Omental fat pad (tissue), 4 donors: Measurements from ENCODE around the gene TTC28. TPM values are rescaled to one million over a fixed set of nuclear protein-coding genes. Genes with fewer than 3 reads are reported as not detected.

Experiments
- ATAC-seq: fragments of 150-250 bp; one replicate; pipeline ENCODE4 v1.9.1; 2016; ENCODE audit warnings: mild to moderate bottlenecking, moderate library complexity; ENCODE audit not compliant: low FRiP score
- DNase-seq: peaks from one replicate; pipeline ENCODE4 v3.0.0-alpha.2; 2019; ENCODE audit warnings: low spot score
- total RNA-seq, 4 donors: library from RNA; depleted of rRNA; stranded (reverse); fragments of >200 nt; gene quantifications; one replicate each; pipeline ENCODE4 v1.1.0, GENCODE V29; 2016
- TF ChIP-seq, protein P1 (sequence below), 3 donors: fragments of 450-650 bp; IDR thresholded peaks; one replicate each; pipeline ENCODE4 v1.5.1; 2016 to 2017; ENCODE audit warnings: antibody characterized with exemption in 3 of 3, mild to moderate bottlenecking in 3 of 3, moderate library complexity in 2 of 3

Gene TTC28
- total RNA-seq, 4 donors from 2014 or later, result 28.6 to 103 (median 50.6) TPM

DNA sequence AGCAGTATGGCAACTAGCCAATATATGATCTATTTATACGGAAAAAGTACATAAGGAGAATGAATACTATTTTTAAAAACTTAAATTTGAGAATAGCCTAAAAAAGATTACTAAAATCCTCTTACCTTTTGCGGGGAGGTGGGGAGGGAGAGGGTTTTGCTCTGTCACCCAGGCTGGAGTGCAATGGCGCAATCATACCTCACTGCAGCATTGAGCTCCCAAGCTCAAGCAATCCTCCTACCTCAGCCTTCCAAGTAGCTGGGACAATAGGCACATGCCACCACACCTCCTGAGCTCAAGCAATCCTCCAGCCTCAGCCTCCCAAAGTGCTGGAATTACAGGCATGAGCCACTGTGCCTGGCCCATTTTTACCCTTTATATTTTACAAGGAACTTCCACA is 82.0 kb downstream of the TTC28 start:
- no peak for ATAC-seq
- DNase-seq, result no peak

DNA sequence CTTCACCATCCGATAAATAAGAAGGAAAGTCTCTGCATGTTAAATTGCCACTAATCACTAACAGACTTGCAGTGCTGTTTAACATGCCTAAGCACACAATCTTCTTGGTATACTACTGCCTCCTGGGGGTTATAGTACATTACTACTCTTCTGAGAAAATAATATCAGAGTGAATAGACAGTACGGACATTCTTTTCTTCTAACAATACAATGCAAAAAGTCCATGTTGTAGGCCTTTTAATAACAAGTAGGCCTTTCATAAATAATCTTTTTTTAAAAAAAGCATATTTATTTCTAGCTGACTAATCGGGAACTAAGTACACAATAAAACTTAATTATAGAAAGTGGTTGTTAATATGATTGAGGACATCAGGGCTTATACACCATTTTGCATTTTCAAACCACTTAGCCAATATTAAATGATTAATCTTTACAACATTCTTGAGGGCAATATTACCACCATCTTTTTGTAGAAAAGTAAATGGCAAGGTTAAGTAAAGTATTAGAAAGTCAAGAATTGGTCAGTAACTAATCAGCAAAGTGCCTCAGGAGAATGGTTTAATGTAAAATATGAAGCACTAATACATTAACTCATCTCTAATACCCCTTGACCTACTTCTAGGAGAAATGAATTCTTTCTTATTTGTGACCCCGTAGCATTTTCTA is 84.7 kb downstream of the TTC28 start:
- TF ChIP-seq, protein P1, sequence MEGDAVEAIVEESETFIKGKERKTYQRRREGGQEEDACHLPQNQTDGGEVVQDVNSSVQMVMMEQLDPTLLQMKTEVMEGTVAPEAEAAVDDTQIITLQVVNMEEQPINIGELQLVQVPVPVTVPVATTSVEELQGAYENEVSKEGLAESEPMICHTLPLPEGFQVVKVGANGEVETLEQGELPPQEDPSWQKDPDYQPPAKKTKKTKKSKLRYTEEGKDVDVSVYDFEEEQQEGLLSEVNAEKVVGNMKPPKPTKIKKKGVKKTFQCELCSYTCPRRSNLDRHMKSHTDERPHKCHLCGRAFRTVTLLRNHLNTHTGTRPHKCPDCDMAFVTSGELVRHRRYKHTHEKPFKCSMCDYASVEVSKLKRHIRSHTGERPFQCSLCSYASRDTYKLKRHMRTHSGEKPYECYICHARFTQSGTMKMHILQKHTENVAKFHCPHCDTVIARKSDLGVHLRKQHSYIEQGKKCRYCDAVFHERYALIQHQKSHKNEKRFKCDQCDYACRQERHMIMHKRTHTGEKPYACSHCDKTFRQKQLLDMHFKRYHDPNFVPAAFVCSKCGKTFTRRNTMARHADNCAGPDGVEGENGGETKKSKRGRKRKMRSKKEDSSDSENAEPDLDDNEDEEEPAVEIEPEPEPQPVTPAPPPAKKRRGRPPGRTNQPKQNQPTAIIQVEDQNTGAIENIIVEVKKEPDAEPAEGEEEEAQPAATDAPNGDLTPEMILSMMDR (IDR thresholded peaks at IDR 0.05), result no peak
- DNase-seq, result no peak
- ATAC-seq, result no peak

More for the DNA sequence above, 82.0 kb downstream of the TTC28 start:
- TF ChIP-seq, protein P1 (IDR thresholded peaks at IDR 0.05), result no peak

DNA sequence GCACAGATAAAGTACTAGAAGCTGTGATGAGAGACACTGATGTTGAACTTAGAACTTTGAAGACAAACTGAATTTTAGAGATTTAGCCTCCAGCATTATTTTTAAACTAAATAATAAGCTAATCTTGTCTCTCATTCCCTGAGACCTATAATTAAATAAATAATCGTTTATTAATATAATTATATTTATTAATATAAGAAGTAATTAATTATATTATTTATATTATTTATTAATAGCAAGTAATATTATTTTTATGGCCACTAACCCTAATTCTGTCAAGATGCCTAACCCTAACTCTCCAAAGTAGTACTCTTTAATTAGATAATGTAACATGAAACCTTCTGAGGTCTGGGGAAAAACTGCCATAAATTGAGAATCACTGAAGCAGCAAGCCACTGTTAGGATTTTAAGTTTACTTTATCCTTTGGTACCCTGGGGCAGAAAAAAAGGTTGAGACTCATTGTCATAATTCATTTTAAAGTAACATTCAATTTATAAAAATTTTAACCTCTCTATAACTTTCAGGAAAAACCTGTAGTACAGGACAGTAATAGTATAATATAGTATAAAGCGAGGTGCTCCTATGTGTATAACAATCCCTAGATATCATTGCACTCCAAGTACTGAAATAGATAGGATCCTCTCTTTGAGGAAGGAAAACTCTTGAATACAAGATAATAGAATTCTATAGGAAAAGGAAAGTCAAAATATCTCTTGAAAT is 85.4 kb downstream of the TTC28 start:
- ATAC-seq (no peak), DNase-seq (no peak)
- TF ChIP-seq, protein P1 (IDR thresholded peaks at IDR 0.05), result no peak

DNA sequence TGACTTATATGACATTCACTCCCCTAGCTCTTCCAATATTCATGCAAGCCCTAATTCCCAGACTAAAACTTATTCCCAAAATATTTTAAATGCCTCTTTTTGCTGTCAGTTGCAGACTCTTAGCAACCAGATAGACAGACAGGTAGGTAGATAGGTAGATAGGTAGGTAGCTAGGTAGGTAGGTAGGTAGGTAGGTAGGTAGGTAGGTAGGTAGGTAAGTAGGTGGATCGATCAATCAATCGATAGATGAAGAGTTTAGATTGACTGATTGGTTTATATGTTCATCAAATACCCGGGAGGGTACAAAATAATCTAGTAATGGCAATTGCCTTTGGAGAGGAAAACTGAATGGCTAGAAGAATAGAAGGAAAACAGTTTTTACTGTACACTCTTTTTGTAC is 86.3 kb downstream of the TTC28 start:
- ATAC-seq (no peak), DNase-seq (no peak)
- TF ChIP-seq, protein P1 (IDR thresholded peaks at IDR 0.05), result no peak

DNA sequence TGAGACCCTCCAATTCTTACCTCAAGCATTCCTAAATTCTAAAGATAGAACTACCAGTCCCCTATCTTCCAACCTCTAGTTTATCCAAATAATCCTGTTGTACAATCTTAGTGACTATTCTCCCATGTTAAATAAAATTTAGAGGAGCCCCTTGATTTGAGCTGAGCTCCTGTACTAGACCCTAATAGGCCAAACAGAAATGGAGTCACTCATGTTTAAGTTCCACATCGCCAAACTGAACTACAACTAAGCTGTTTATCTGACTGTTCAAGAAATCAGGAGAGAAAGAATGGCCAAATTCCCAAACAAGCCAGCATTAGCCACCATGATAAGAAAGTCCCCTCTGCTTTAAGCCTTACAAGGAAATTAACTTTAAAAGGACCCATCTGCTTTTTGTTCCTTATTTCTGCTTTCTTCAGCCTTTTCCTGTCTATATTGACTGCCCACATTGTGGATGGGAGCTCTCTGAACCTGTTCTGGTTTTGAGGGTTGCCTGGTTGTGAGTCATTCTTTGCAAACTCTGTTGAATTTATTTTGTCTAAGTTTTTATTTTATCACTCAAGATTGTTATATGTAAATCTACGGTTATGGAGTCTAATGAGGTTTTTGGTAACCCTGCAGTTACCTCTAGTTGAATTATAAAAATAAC is 90.4 kb downstream of the TTC28 start:
- DNase-seq (no peak), ATAC-seq (no peak)
- TF ChIP-seq, protein P1 (IDR thresholded peaks at IDR 0.05), result no peak

DNA sequence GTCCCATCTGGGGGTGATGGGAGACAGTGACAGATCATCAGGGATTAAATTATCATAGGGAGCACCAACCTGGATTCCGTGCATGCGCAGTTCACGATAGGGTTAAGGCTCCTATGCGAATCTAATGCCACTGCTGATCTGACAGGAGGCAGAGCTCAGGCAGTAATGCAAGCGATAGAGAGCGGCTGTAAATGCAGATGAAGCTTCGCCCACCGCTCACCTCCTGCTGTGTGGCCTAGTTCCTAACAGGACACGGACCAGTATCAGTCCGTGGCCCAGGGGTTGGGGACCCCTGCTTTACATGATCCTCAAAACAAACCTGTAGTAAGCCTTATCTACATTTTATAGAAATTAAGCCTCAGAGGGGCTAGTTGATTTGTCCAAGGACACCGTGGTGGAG is 94.3 kb downstream of the TTC28 start:
- TF ChIP-seq, protein P1 (IDR thresholded peaks at IDR 0.05), result no peak
- DNase-seq (no peak), ATAC-seq (no peak)
